SK-N-MC (cell line): ENCODE results near the gene TEKT1.

Experiments
- EZH2 ChIP-seq: fragments of 200-600 bp; sonication (generic); IDR thresholded peaks from one replicate; pipeline ENCODE4 v1.6.1; 2017; ENCODE audit warnings: antibody characterized with exemption
- POLR2AphosphoS5 ChIP-seq: IDR thresholded peaks from 2 replicates; pipeline ENCODE4 v1.6.1; 2012; ENCODE audit warnings: mild to moderate bottlenecking, low read depth, low read length, borderline replicate concordance

DNA sequence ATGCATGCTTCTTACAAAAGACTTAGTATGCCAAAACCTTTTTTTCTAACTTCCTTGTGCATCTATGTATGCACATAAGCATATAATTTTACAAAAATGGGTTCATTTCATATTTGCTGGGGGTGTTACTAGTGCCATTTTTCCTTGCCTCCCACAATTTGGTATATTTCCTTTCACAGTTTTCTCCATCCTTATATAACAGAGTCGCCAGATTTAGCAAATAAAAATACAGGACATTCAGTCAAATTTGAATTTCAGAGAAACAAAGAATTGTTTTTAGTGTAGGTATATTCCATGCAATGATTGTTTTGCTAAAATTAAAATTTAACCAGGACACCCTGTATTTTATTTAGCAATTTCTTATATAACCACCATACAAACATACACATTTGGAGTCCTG is 59.5 kb downstream of the TEKT1 start:
- TF ChIP-seq EZH2 (no peak), POLR2AphosphoS5 (no peak)
